ENCODE results near the gene TXNDC2. TPM values are rescaled to one million over a fixed set of nuclear protein-coding genes. Genes with fewer than 3 reads are reported as not detected.
A peak's percentile ranks its signal among the peaks of the same experiment; 100 is the strongest.

TXNDC2 gene
- total and polyA plus RNA-seq, 9 of the 15 experiments (the other 6 are each of a cell fraction or from before 2014, with no cell fraction given), result 1.2 to 4.9 (median 2.3) TPM

DNA sequence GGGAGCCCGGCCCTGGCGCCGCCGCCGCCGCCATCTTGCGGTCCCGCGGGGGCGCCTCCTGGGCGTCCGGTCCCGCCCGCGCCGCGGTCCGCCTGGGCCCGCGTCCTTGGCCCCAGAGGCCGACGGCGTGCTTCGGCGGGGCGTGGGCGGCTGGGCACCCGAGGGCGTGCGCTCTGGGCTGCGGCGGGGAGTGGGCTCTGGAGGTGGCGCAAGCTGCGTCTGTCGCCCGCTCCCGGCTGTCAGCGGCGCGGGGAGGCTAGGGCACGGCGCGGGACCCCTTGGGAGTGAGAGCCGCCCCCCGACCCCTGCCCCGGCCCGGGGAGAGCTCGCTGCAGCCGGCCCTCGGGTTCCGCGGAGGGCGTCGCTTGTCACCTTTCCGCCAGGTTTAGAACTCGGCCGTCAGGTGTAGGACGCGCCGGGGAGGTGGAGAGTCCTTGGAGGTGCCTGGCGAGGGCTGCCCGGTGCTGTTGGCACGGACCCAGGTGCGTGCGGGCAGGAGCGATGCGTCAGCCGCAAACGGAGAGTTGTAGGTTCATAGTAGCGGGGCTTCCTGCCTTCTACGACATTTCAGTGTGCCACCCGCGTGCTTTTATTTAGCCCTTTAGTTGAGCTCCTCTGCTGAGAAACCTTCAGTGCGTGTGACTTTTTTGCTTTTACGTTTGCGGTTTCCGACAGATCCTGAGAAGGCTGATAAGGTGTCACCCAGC, 29.0 kb downstream of the TXNDC2 start (continued):
- TF ChIP-seq ZNF398 (CRISPR knock-in tag; IDR thresholded peaks at IDR 0.05) (no peak), KLF6 (CRISPR knock-in tag; IDR thresholded peaks at IDR 0.05; ENCODE audit: borderline replicate concordance) (no peak), ZNF23 (CRISPR knock-in tag; IDR thresholded peaks at IDR 0.05) (peak; percentile 63; the same call in 1 of the 2 replicates), STAT5A (IDR thresholded peaks at IDR 0.05; ENCODE audit: borderline replicate concordance, low read length) (peak; percentile 14; the same call in 1 of the 2 replicates), TRIM28 (IDR thresholded peaks at IDR 0.05) (no peak), RNF2 (IDR thresholded peaks at IDR 0.05) (peak; percentile 87), PRPF4 (IDR thresholded peaks at IDR 0.05; ENCODE audit: insufficient read depth, low read depth, low read length, poor library complexity, severe bottlenecking) (peak; percentile 81), TBP (optimal IDR thresholded peaks at IDR 0.05; ENCODE audit: low read depth, low read length) (peak; percentile 77), MEIS2 (IDR thresholded peaks at IDR 0.05; ENCODE audit: partially characterized antibody) (no peak), PHB (CRISPR knock-in tag; IDR thresholded peaks at IDR 0.05) (peak; percentile 83; the same call in 1 of the 2 replicates), SRSF3 (IDR thresholded peaks at IDR 0.05; ENCODE audit: insufficient read depth, low read length) (0 out of 2 replicates have a peak, but pooled peaks have one; percentile 75), HDAC2 (IDR thresholded peaks at IDR 0.05) (peak; percentile 90), CCAR2 (IDR thresholded peaks at IDR 0.05; ENCODE audit: low read depth, low read length) (no peak), CEBPB (tag; IDR thresholded peaks at IDR 0.05) (peak; percentile 9; the same call in 1 of the 2 replicates), GATAD2A (IDR thresholded peaks at IDR 0.05) (no peak), RFX1 (IDR thresholded peaks at IDR 0.05) (no peak), L3MBTL2 (IDR thresholded peaks at IDR 0.05) (peak; percentile 59; the same call in 1 of the 2 replicates), PHF8 (IDR thresholded peaks at IDR 0.05; ENCODE audit: borderline replicate concordance, low read length) (no peak), ZNF707 (CRISPR knock-in tag; conservative IDR thresholded peaks at IDR 0.05) (peak; percentile 64; the same call in 1 of the 2 replicates), ELF2 (CRISPR knock-in tag; IDR thresholded peaks at IDR 0.05) (no peak), MTA3 (IDR thresholded peaks at IDR 0.05; ENCODE audit: borderline replicate concordance) (peak; percentile 87; the same call in 1 of the 2 replicates)
- TF ChIP-seq, protein P1, sequence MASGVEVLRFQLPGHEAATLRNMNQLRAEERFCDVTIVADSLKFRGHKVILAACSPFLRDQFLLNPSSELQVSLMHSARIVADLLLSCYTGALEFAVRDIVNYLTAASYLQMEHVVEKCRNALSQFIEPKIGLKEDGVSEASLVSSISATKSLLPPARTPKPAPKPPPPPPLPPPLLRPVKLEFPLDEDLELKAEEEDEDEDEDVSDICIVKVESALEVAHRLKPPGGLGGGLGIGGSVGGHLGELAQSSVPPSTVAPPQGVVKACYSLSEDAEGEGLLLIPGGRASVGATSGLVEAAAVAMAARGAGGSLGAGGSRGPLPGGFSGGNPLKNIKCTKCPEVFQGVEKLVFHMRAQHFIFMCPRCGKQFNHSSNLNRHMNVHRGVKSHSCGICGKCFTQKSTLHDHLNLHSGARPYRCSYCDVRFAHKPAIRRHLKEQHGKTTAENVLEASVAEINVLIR (CRISPR knock-in tag; IDR thresholded peaks at IDR 0.05), result peak; percentile 63
- TF ChIP-seq, protein P2, sequence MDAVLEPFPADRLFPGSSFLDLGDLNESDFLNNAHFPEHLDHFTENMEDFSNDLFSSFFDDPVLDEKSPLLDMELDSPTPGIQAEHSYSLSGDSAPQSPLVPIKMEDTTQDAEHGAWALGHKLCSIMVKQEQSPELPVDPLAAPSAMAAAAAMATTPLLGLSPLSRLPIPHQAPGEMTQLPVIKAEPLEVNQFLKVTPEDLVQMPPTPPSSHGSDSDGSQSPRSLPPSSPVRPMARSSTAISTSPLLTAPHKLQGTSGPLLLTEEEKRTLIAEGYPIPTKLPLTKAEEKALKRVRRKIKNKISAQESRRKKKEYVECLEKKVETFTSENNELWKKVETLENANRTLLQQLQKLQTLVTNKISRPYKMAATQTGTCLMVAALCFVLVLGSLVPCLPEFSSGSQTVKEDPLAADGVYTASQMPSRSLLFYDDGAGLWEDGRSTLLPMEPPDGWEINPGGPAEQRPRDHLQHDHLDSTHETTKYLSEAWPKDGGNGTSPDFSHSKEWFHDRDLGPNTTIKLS (IDR thresholded peaks at IDR 0.05; ENCODE audit: borderline replicate concordance, low read depth), result peak; percentile 20; the same call in 1 of the 2 replicates
- TF ChIP-seq, protein P3, sequence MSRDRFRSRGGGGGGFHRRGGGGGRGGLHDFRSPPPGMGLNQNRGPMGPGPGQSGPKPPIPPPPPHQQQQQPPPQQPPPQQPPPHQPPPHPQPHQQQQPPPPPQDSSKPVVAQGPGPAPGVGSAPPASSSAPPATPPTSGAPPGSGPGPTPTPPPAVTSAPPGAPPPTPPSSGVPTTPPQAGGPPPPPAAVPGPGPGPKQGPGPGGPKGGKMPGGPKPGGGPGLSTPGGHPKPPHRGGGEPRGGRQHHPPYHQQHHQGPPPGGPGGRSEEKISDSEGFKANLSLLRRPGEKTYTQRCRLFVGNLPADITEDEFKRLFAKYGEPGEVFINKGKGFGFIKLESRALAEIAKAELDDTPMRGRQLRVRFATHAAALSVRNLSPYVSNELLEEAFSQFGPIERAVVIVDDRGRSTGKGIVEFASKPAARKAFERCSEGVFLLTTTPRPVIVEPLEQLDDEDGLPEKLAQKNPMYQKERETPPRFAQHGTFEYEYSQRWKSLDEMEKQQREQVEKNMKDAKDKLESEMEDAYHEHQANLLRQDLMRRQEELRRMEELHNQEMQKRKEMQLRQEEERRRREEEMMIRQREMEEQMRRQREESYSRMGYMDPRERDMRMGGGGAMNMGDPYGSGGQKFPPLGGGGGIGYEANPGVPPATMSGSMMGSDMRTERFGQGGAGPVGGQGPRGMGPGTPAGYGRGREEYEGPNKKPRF (IDR thresholded peaks at IDR 0.05; ENCODE audit: low read depth, low read length), result no peak

Measured in K562 (cell line).